Anterior cingulate cortex (tissue), 58 donors: Measurements from ENCODE around the gene TCP1.
"Not testable (repeated sequence)": the region's sequence is repeated elsewhere in the genome, so short reads cannot be mapped to it uniquely, and the experiment has no call there.

Source experiments
- DNase-seq, 58 donors: peaks; one replicate each; lab custom pipeline; 2025; lab: John Stamatoyannopoulos, UW

TCP1 gene

DNA sequence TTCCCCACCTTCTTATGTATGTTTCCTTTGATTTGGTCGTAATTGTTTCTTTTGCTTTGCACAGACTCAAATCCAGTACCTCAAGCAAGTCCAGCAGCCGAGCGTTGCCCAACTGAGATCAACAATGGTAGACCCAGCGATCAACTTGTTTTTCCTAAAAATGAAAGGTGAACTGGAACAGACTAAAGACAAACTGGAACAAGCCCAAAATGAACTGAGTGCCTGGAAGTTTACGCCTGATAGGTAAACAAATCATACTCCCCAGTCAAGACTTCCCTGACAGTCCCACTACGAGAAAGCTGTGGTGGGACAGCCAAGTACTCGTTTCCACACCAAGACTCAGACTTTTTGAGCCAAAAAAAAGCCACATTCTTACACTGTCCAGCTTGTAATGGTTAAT is 41.3 kb downstream of the TCP1 start:
- not testable (repeated sequence) for DNase-seq

DNA sequence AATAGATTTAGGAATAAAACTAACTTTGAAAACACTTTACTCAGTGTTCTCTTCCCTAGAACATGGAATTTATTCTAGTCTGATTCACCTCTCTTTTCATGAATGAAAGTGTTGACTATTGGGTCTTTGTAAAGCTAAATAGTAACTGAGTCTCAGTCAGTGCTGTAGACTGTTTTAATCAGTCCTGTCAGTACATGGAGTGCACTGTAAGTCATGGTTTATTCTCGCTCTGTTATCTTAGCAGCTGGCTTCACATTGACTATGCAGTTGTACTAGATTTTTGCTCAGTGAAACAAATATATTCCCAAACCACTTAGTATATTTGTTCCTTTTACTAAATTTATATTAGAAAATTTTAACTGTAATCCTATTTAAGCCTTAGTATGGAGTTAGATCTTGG is 42.6 kb downstream of the TCP1 start:
- no peak for DNase-seq

DNA sequence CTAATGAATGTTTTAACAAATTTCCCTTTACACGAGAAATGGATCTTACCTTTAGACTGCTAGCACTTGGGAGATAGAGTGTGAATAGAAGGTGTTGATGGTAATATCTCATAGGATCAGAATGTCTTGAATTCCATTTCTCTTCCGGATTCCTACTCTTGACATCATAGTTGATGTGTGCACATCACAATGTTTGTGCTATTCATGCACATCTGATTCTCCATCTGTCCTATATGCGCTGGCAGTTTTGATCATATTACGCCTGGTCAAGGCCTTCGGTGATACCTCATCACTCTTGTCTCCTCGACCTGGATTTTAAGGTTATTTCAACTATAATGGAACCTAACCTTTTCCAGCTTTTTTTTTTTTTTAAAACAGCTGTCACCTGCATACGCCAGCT is 44.3 kb downstream of the TCP1 start:
- no peak for DNase-seq

DNA sequence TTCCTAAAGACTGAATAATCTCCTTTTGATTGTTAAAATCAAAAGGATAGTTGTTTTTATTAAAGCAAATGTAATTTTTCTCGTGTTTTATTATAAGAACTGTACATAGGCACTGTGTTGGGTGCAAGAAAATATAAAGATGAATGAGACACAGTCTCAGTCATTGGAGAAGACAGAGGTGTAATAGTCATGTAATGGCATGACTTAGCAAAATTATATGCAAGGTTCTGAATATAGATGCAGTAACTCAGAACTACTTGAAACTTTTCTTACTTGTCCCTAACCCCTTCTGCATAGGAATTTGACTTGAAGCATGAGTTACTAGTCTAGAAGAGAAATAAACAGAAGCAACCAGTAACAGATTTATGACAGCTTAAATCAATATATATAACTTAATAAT is 47.2 kb downstream of the TCP1 start:
- no peak for DNase-seq

DNA sequence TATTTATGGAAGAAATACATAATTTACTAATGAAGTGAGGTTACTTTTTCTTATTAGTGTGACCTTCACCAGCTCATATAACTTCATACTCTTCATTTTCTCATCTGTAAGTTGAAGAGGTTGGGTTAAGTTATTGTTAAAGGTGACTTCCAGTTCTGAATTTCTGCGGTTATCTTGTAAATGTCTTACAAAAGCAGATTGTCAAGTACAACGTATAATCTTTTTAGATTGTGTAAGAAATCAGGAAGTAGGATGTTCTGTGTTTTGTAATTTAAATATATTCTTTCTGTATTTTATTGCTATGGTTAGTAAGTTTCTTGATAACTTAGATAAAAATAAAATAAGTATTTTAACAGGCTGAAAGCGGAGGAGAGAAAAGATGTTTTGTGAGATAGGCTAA is 50.1 kb downstream of the TCP1 start:
- no peak for DNase-seq

DNA sequence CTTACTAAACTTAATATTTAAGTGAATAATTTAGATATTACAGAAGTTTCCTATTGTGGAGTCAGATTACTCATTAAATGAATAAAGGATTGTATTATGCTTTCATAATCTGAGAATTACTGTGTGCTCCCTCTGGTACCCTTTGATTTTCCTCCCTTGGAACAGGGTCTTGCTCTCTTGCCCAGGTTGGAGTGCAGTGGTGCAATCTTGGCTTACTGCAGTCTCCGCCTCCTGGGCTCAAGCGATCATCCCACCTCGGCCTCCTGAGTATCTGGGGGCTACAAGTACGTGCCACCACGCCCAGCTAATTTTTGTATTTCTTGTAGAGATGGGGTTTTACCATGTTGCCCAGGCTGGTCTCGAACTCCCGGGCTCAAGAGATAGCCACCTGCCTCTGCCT is 52.5 kb downstream of the TCP1 start:
- DNase-seq = no peak

DNA sequence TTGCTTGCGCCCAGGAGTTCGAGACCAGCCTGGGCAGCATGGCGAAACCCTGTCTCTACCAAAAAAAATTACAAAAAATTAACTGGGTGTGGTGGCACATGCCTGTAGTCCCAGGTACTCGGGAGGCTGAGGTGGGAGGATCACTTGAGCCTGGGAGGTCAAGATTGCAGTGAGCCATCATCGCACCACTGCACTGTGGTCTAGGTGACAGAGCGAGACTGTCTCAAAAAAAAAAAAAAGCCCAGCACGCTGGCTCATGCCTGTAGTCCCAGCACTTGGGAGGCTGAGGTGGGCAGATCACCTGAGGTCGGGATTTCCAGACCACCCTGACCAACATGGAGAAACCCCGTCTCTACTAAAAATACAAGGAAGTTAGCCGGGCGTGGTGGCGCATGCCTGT is 56.0 kb downstream of the TCP1 start:
- not testable (repeated sequence) for DNase-seq

DNA sequence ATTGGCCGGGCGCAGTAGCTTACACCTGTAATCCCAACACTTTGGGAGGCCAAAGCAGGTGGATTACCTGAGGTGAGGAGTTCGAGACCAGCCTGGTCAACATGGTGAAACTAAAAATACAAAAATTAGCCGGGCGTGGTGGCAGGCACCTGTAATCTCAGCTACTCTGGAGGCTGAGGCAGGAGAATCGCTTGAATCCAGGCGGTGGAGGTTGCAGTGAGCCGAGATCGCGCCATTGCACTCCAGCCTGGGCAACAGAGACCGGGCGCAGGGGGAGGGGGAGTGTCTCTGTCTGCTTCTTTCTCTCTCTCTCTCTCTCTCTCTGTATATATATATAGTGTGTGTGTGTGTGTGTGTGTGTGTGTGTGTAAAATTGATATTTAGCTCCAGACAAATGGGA is 56.9 kb downstream of the TCP1 start:
- not testable (repeated sequence) for DNase-seq

DNA sequence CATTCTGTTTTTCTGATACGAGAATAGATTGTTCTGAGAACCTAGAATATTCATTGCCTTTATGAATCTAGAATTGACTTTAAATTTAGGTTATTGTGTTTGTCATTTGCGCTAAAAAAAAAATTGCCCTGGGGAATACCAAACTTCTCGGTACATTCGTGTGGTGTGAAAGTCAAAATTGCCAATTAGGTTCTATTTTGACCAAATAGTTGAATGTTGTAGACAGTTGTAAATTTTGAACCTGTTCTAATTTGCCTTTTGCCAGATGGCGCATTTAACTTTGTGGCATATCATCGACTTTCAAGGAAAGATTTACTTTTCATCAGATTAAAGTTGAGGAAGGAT is 59.1 kb downstream of the TCP1 start:
- no peak for DNase-seq

DNA sequence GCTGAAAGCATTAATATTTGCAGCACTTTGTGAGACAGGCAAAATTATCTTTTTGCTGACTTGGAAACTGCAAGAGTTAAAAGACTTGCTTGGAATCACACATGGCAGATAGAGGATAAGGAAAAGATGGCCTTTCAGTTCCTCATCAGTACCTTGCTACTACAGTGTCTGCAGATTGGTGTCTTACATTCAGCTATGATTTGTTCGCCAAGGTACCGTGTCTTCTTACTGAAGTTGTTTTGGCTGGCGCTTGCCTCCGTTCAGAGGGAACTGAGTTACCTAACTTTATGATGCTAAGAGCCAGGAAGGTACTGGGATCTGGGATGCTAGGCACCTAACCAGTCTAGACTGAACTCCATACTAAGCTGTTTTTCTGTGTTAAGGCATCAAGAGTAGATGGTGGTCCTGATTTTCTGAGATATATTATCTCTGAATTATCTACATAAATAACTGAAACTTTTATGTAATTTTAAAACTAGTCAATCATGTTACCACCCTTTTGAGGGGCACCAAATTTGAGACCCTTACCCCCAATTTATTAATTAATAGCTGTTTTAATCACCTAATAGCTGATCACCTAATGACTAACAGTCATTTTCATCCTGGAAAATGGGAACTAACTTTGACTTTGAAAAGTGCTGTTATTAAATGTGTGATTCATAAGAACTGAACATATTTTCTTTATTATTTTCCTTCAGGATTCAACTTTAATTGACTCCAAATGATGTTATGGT is 59.6 kb downstream of the TCP1 start:
- DNase-seq = no peak

DNA sequence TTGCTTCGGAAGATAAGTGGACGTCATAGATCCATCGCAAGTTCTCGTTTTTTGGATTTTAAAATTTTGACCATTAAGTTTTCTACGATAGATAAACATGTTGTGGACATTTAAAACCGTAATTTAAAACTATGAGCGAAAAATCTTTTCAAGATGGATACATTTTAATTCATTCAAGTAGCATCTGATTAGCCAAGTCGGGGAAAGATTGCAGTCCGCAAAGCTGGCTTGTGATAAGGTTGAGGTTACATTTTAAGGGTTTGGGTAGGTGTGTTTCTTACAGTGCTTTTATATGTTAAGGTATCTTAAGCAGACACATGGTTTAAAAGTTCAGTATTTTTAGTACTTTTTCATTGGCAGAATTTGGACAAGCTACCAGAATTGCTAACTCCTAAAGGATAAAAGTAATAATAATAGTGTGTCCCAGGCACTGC is 60.9 kb downstream of the TCP1 start:
- no peak for DNase-seq
